ENCODE data around the gene RHBDL2. TPM values are rescaled to one million over a fixed set of nuclear protein-coding genes. Genes with fewer than 3 reads are reported as not detected.

Gene RHBDL2
- polyA plus RNA-seq, 3 donors, result 0.08 TPM; not detected in 2

DNA sequence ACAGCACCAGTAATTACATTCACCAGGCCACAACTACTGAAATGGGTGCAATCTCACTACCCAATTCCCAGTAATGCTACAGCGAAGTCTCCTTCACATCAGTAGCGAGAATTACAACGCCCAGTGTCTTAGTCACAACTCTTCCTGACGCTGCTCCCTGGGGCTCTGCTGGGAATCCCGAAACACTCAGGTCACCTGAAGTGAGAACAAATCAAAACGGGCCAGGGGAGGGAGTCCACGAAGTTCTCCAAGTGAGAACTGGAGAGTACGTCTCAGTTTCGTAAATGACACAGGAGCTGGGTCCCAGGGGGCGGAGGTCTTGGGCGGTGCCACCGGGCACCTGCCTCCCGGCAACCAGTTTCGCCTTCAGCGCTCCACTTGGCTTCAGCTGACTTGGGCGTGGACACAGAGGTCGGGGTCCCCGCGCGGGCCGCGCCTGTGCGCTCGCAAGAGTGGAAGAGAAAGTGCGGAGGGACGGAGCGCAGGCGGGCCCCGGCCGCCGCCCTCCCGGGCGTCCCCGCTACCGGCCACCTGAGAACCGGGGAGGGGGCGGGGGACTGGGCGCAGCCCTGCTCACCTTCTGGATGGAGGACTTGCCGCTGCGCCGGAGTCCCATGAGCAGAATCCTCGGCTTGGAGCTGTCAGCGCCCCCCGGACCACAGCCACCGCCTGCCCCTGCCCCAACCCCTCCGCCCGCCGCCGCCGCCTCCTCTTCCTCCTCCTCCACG is 82.6 kb downstream of the RHBDL2 start:
- Mint-ChIP-seq H3K4me1 (peaks cover 42% of the 10 kb centered on the region), H3K36me3 (peaks cover 32 to 38% of the 10 kb centered on the region in 2 donors), H3K4me3 (peak overlapping the region; percentile 91 to 97), H3K27me3 (ENCODE audit: low read depth in 3 of 3) (peaks cover 0 to 2% (median 0%) of the 10 kb centered on the region in 3 donors), H3K9me3 (no peaks in the 10 kb centered on the region), H3K27ac (peak overlapping the region; percentile 89 to 96 (median 93))
- Histone ChIP-seq H3K27ac (ENCODE audit: low read depth in 1 of 2, low read length in 2 of 2) (peak overlapping the region; percentile 56 to 90), H3K4me2 (replicated peaks; ENCODE audit: extremely low read depth, low read length, poor library complexity, severe bottlenecking) (peak overlapping the region; percentile 91), H2AFZ (ENCODE audit: insufficient read depth, low read depth, low read length, poor library complexity, severe bottlenecking) (peak overlapping the region; percentile 99), H3K27me3 (ENCODE audit: control insufficient read depth in 2 of 2, insufficient read depth in 2 of 2, low read length in 2 of 2) (no peaks in the 10 kb centered on the region), H3K4me1 (ENCODE audit: control insufficient read depth in 1 of 2, insufficient read depth in 2 of 2, low read length in 2 of 2) (peaks cover 24 to 33% of the 10 kb centered on the region in 2 donors), H3K79me2 (ENCODE audit: insufficient read depth, low read length) (peaks cover 77% of the 10 kb centered on the region), H3K36me3 (replicated peaks in 1 of 2; ENCODE audit: control insufficient read depth in 1 of 2, insufficient read depth in 2 of 2, low read length in 2 of 2) (peaks cover 32 to 53% of the 10 kb centered on the region in 2 donors), H3K4me3 (replicated peaks in 1 of 3; ENCODE audit: low read depth in 2 of 3, low read length in 3 of 3) (peak overlapping the region; percentile 61 to 95 (median 93)), H3K9me3 (replicated peaks in 1 of 2; ENCODE audit: control insufficient read depth in 1 of 2, insufficient read depth in 1 of 2, low read length in 2 of 2) (no peaks in the 10 kb centered on the region), H4K20me1 (ENCODE audit: insufficient read depth, low read length) (peaks cover 45% of the 10 kb centered on the region), H3K9ac (ENCODE audit: insufficient read depth, low read length, poor library complexity, severe bottlenecking) (peak overlapping the region; percentile 89)
- intact Hi-C loops (cut with micrococcal nuclease), result loop anchor here in 1 of 2 donors (2.0 kb wide), 1 partner anchor 132 kb away; the partner anchor contains the start of gene AKIRIN1
- TF ChIP-seq, protein P1, sequence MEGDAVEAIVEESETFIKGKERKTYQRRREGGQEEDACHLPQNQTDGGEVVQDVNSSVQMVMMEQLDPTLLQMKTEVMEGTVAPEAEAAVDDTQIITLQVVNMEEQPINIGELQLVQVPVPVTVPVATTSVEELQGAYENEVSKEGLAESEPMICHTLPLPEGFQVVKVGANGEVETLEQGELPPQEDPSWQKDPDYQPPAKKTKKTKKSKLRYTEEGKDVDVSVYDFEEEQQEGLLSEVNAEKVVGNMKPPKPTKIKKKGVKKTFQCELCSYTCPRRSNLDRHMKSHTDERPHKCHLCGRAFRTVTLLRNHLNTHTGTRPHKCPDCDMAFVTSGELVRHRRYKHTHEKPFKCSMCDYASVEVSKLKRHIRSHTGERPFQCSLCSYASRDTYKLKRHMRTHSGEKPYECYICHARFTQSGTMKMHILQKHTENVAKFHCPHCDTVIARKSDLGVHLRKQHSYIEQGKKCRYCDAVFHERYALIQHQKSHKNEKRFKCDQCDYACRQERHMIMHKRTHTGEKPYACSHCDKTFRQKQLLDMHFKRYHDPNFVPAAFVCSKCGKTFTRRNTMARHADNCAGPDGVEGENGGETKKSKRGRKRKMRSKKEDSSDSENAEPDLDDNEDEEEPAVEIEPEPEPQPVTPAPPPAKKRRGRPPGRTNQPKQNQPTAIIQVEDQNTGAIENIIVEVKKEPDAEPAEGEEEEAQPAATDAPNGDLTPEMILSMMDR (IDR thresholded peaks at IDR 0.05), result no peak
- DNase-seq, result peak; percentile 22 to 79 (median 26)
- WGBS (ENCODE audit: insufficient coverage), result 0% methylated on average over 41 of the region's 51 CpGs

- no peak overlapping the region for H3K4me3 ChIP-seq (replicated peaks in 1 of 3; ENCODE audit: low read depth in 2 of 3, low read length in 3 of 3)
- peaks cover 52 to 67% of the 10 kb centered on the region in 2 donors for H3K36me3 ChIP-seq (replicated peaks in 1 of 2; ENCODE audit: control insufficient read depth in 1 of 2, insufficient read depth in 2 of 2, low read length in 2 of 2)
- H3K27me3 ChIP-seq (ENCODE audit: control insufficient read depth in 2 of 2, insufficient read depth in 2 of 2, low read length in 2 of 2), result no peaks in the 10 kb centered on the region
- TF ChIP-seq, protein P1 (IDR thresholded peaks at IDR 0.05), result no peak
- peak overlapping the region in 1 of 7 donors; percentile 3 for H3K27ac Mint-ChIP-seq
- peaks cover 0 to 2% (median 0%) of the 10 kb centered on the region in 3 donors for H3K27me3 Mint-ChIP-seq (ENCODE audit: low read depth in 3 of 3)
- peaks cover 18 to 21% of the 10 kb centered on the region in 2 donors for H3K4me1 ChIP-seq (ENCODE audit: control insufficient read depth in 1 of 2, insufficient read depth in 2 of 2, low read length in 2 of 2)
- no peak overlapping the region for H3K4me3 Mint-ChIP-seq
- DNase-seq, result no peak
- peaks cover 25% of the 10 kb centered on the region for H3K4me1 Mint-ChIP-seq
- no peak overlapping the region for H3K27ac ChIP-seq (ENCODE audit: low read depth in 1 of 2, low read length in 2 of 2)
- H3K9me3 Mint-ChIP-seq, result no peaks in the 10 kb centered on the region
- WGBS (ENCODE audit: insufficient coverage), result no CpG with 5 or more reads among the region's 4 CpGs
- peaks cover 34% of the 10 kb centered on the region for H3K79me2 ChIP-seq (ENCODE audit: insufficient read depth, low read length)
- H4K20me1 ChIP-seq (ENCODE audit: insufficient read depth, low read length), result peaks cover 29% of the 10 kb centered on the region
- H3K4me2 ChIP-seq (replicated peaks; ENCODE audit: extremely low read depth, low read length, poor library complexity, severe bottlenecking), result no peak overlapping the region
- intact Hi-C loops (cut with micrococcal nuclease), result no loop called here
- H3K9ac ChIP-seq (ENCODE audit: insufficient read depth, low read length, poor library complexity, severe bottlenecking), result no peak overlapping the region
- H2AFZ ChIP-seq (ENCODE audit: insufficient read depth, low read depth, low read length, poor library complexity, severe bottlenecking), result no peak overlapping the region
- H3K36me3 Mint-ChIP-seq, result peaks cover 43 to 65% of the 10 kb centered on the region in 2 donors
- H3K9me3 ChIP-seq (replicated peaks in 1 of 2; ENCODE audit: control insufficient read depth in 1 of 2, insufficient read depth in 1 of 2, low read length in 2 of 2), result no peaks in the 10 kb centered on the region
Measured at GRCh38 chr1:38852780-38853179, 88.8 kb downstream of the RHBDL2 start.

All from CD14-positive monocyte (primary cell).